CD4-positive, alpha-beta memory T cell (primary cell): ENCODE results near the gene CELSR2. TPM values are rescaled to one million over a fixed set of nuclear protein-coding genes. Genes with fewer than 3 reads are reported as not detected.

Experiments
- CTCF ChIA-PET: fragments of 350-600 bp; sonication (Branson Sonifier 250); formaldehyde crosslinking; loops from one replicate; lab custom pipeline; 2021; ENCODE audit warnings: inconsistent platforms; ENCODE audit not compliant: partially characterized antibody; lab: Charles Lee
- POLR2A ChIA-PET: fragments of 350-600 bp; sonication (Branson Sonifier 250); formaldehyde crosslinking; loops from one replicate; lab custom pipeline; 2021; ENCODE audit not compliant: partially characterized antibody; lab: Charles Lee
- DNase-seq, 5 donors: peaks; one replicate each; pipeline versions ENCODE4 v3.0.0 to v3.0.0-alpha.2; 2020 to 2022; ENCODE audit warnings: mixed read lengths in 1 of 5
- H3K27ac ChIP-seq: one replicate; pipeline ENCODE4 v1.7.0; 2013; ENCODE audit warnings: low read depth, low read length
- H3K27me3 ChIP-seq: 2 replicates; pipeline ENCODE4 v1.7.0; 2013; ENCODE audit warnings: mild to moderate bottlenecking, low read length, moderate library complexity; ENCODE audit not compliant: insufficient read depth
- H3K36me3 ChIP-seq: 2 replicates; pipeline ENCODE4 v1.7.0; 2013; ENCODE audit warnings: mild to moderate bottlenecking, low read length, moderate library complexity; ENCODE audit not compliant: insufficient read depth
- H3K4me1 ChIP-seq: 2 replicates; pipeline ENCODE4 v1.7.0; 2013; ENCODE audit warnings: mild to moderate bottlenecking, low read length, moderate library complexity; ENCODE audit not compliant: insufficient read depth
- H3K4me3 ChIP-seq, 2 donors: one replicate each; pipeline ENCODE4 v1.7.0; 2013; ENCODE audit warnings: low read length in 2 of 2, mild to moderate bottlenecking in 1 of 2
- H3K9me3 ChIP-seq, 2 donors: one replicate each; pipeline ENCODE4 v1.7.0; 2013; ENCODE audit warnings: low read length in 2 of 2, control low read depth in 1 of 2; ENCODE audit not compliant: control insufficient read depth in 1 of 2
- H3K27ac Mint-ChIP-seq, 7 donors: one replicate each; pipeline ENCODE4 v1.8.0; 2020 to 2021; ENCODE audit warnings: mixed read lengths in 7 of 7, mild to moderate bottlenecking in 6 of 7, inconsistent platforms in 3 of 7, moderate library complexity in 3 of 7
- H3K27me3 Mint-ChIP-seq, 2 donors: one replicate each; pipeline ENCODE4 v1.8.0; 2020 to 2021; ENCODE audit warnings: mixed read lengths in 2 of 2
- H3K36me3 Mint-ChIP-seq, 2 donors: one replicate each; pipeline ENCODE4 v1.8.0; 2020 to 2021; ENCODE audit warnings: mixed read lengths in 2 of 2, inconsistent platforms in 1 of 2, mild to moderate bottlenecking in 1 of 2
- H3K4me1 Mint-ChIP-seq, 4 donors: one replicate each; pipeline ENCODE4 v1.8.0; 2020 to 2021; ENCODE audit warnings: mixed read lengths in 4 of 4, mild to moderate bottlenecking in 1 of 4
- H3K4me3 Mint-ChIP-seq, 8 donors: one replicate each; pipeline ENCODE4 v1.8.0; 2020 to 2021; ENCODE audit warnings: mixed read lengths in 8 of 8, mild to moderate bottlenecking in 7 of 8, moderate library complexity in 6 of 8, inconsistent platforms in 3 of 8
- H3K9me3 Mint-ChIP-seq, 8 donors: one replicate each; pipeline ENCODE4 v1.8.0; 2020 to 2021; ENCODE audit warnings: mixed read lengths in 8 of 8, mild to moderate bottlenecking in 5 of 8, inconsistent platforms in 3 of 8, moderate library complexity in 1 of 8
- intact Hi-C: fragments of 100-400 bp; cut with micrococcal nuclease; formaldehyde crosslinking; loops from one replicate; pipeline ENCODE4 v1.15.1; 2023
- polyA plus RNA-seq, 2 donors: library from polyadenylated mRNA; unstranded; fragments of 300-500 nt; fragmentation: Illumina TruSeq; gene quantifications; one replicate each; pipeline ENCODE4 v1.2.3, GENCODE V29; 2021
- total RNA-seq, 2 experiments: library from RNA; stranded (reverse); gene quantifications; one replicate each; pipeline ENCODE4 v1.2.3, GENCODE V29; 2021

The CELSR2 gene
- total RNA-seq: 1 to 10 TPM; 2.6 to 3.1 TPM
- polyA plus RNA-seq: under 1 TPM in 1 of 2 donors, not detected in 1; 0.52 TPM

- peak; percentile 57 to 71 (median 64) for DNase-seq
- peaks cover 6 to 15% of the 10 kb centered on the region in 2 donors for H3K27me3 Mint-ChIP-seq
- Histone ChIP-seq H3K4me3 (peak within 1 kb of the TSS in 1 of 2 donors; percentile 34), H3K27me3 (no peaks in the 10 kb centered on the region), H3K4me1 (peaks cover 18% of the 10 kb centered on the region), H3K9me3 (no peaks in the 10 kb centered on the region), H3K27ac (no peak within 1 kb of the TSS), H3K36me3 (no peaks in the 10 kb centered on the region)
- intact Hi-C loops: loop anchor here (1.0 kb wide), 1 partner anchor 8 kb away; no protein-coding TSS in a partner anchor
- H3K4me1 Mint-ChIP-seq: peaks cover 6 to 17% (median 9%) of the 10 kb centered on the region in 4 donors
- H3K27ac Mint-ChIP-seq: peak within 1 kb of the TSS in 3 of 7 donors; percentile 12 to 66 (median 48)
- ChIA-PET CTCF (interaction anchor here (0.8 to 1.5 kb wide), 2 partner anchors 34 to 392 kb away, joined by 3 read pairs; partner anchors contain the start of gene PSRC1), POLR2A (interaction anchor here (0.6 to 1.5 kb wide), 5 partner anchors 8 to 283 kb away, joined by 3 to 6 read pairs (median 3); partner anchors contain the start of gene PSRC1)
- no peaks in the 10 kb centered on the region for H3K9me3 Mint-ChIP-seq
- no peaks in the 10 kb centered on the region for H3K36me3 Mint-ChIP-seq
- H3K4me3 Mint-ChIP-seq: peak within 1 kb of the TSS; percentile 69 to 82 (median 79)
Measured at GRCh38 chr1:109248797-109249629, at the start of gene CELSR2. Gene CELSR2 (plus strand): TSS chr1:109249539. CDS start chr1:109250080, 541 bp downstream.

- intact Hi-C loops: no loop called here
- no peak for DNase-seq
- Mint-ChIP-seq H3K4me1 (peaks cover 5 to 13% (median 10%) of the 10 kb centered on the region in 4 donors), H3K9me3 (peaks cover 0 to 2% (median 0%) of the 10 kb centered on the region in 8 donors), H3K27me3 (no peaks in the 10 kb centered on the region), H3K36me3 (peaks cover 13 to 18% of the 10 kb centered on the region in 2 donors), H3K4me3 (peak overlapping the region in 3 of 8 donors; percentile 8 to 15 (median 10)), H3K27ac (peak overlapping the region in 5 of 7 donors; percentile 7 to 68 (median 47))
- H3K4me1 ChIP-seq: peaks cover 8% of the 10 kb centered on the region
- no peak overlapping the region for H3K4me3 ChIP-seq
- ChIA-PET CTCF (interaction anchor here (1.6 kb wide), 1 partner anchor 14 kb away, joined by 7 read pairs; the partner anchor contains the start of gene SARS1), POLR2A (interaction anchor here (2.1 kb wide), 1 partner anchor 14 kb away, joined by 7 read pairs; the partner anchor contains the start of gene SARS1)
- H3K27me3 ChIP-seq: no peaks in the 10 kb centered on the region
- H3K27ac ChIP-seq: no peak overlapping the region
- no peaks in the 10 kb centered on the region for H3K9me3 ChIP-seq
- no peaks in the 10 kb centered on the region for H3K36me3 ChIP-seq
Measured at GRCh38 chr1:109199710-109200109, 49.6 kb upstream of the CELSR2 start.

GRCh38 chr1:109201123-109201703 is 48.1 kb upstream of the CELSR2 start:
- DNase-seq: peak in 2 of 5 donors; percentile 10 to 20
- CTCF ChIA-PET: interaction anchor here (0.7 to 1.4 kb wide), 6 partner anchors 11 to 332 kb away, joined by 3 to 4 read pairs (median 4); partner anchors contain the start of gene SARS1
- Mint-ChIP-seq H3K27me3 (no peaks in the 10 kb centered on the region), H3K9me3 (peaks cover 0 to 2% (median 0%) of the 10 kb centered on the region in 8 donors), H3K27ac (no peak overlapping the region), H3K36me3 (peaks cover 11 to 18% of the 10 kb centered on the region in 2 donors), H3K4me1 (peaks cover 5 to 13% (median 10%) of the 10 kb centered on the region in 4 donors), H3K4me3 (no peak overlapping the region)
- no peak overlapping the region for H3K27ac ChIP-seq
- H3K4me3 ChIP-seq: no peak overlapping the region
- no peaks in the 10 kb centered on the region for H3K9me3 ChIP-seq
- intact Hi-C loops: loop anchor here (1.0 kb wide), 1 partner anchor 198 kb away; no protein-coding TSS in a partner anchor
- no peaks in the 10 kb centered on the region for H3K36me3 ChIP-seq
- H3K27me3 ChIP-seq: no peaks in the 10 kb centered on the region
- H3K4me1 ChIP-seq: peaks cover 8% of the 10 kb centered on the region
- POLR2A ChIA-PET: interaction anchor here (1.8 kb wide), 1 partner anchor 12 kb away, joined by 8 read pairs; the partner anchor contains the start of gene SARS1

- POLR2A ChIA-PET: interaction anchor here (2.5 kb wide), 1 partner anchor 10 kb away, joined by 9 read pairs; the partner anchor contains the start of gene SARS1
- Mint-ChIP-seq H3K36me3 (peaks cover 5 to 9% of the 10 kb centered on the region in 2 donors), H3K27me3 (no peaks in the 10 kb centered on the region), H3K4me1 (peaks cover 0 to 6% (median 4%) of the 10 kb centered on the region in 4 donors), H3K27ac (no peak overlapping the region), H3K9me3 (peaks cover 0 to 2% (median 0%) of the 10 kb centered on the region in 8 donors), H3K4me3 (no peak overlapping the region)
- Histone ChIP-seq H3K27ac (no peak overlapping the region), H3K9me3 (no peaks in the 10 kb centered on the region), H3K36me3 (no peaks in the 10 kb centered on the region), H3K4me1 (peaks cover 3% of the 10 kb centered on the region), H3K27me3 (no peaks in the 10 kb centered on the region), H3K4me3 (no peak overlapping the region)
- CTCF ChIA-PET: no interaction called here
- intact Hi-C loops: no loop called here
- DNase-seq: no peak
Measured at GRCh38 chr1:109204484-109204883, 44.9 kb upstream of the CELSR2 start.

GRCh38 chr1:109206339-109206738 is 43.0 kb upstream of the CELSR2 start:
- no peak for DNase-seq
- intact Hi-C loops: no loop called here
- Histone ChIP-seq H3K4me3 (no peak overlapping the region), H3K4me1 (no peaks in the 10 kb centered on the region), H3K27me3 (no peaks in the 10 kb centered on the region), H3K9me3 (no peaks in the 10 kb centered on the region), H3K27ac (no peak overlapping the region), H3K36me3 (no peaks in the 10 kb centered on the region)
- no peak overlapping the region for H3K4me3 Mint-ChIP-seq
- H3K36me3 Mint-ChIP-seq: peaks cover 2 to 6% of the 10 kb centered on the region in 2 donors
- no peaks in the 10 kb centered on the region for H3K27me3 Mint-ChIP-seq
- POLR2A ChIA-PET: interaction anchor here (0.5 to 2.5 kb wide), 3 partner anchors 8 to 35 kb away, joined by 3 to 9 read pairs (median 3); partner anchors contain the start of gene SARS1
- no peaks in the 10 kb centered on the region for H3K9me3 Mint-ChIP-seq
- no peak overlapping the region for H3K27ac Mint-ChIP-seq
- H3K4me1 Mint-ChIP-seq: no peaks in the 10 kb centered on the region
- CTCF ChIA-PET: interaction anchor here (1.0 to 1.9 kb wide), 5 partner anchors 13 to 824 kb away, joined by 3 to 5 read pairs (median 3); partner anchors contain the start of gene CYB561D1

- no peak overlapping the region for H3K4me3 Mint-ChIP-seq
- H3K36me3 ChIP-seq: no peaks in the 10 kb centered on the region
- intact Hi-C loops: no loop called here
- H3K27me3 Mint-ChIP-seq: no peaks in the 10 kb centered on the region
- no peak overlapping the region for H3K27ac Mint-ChIP-seq
- H3K9me3 Mint-ChIP-seq: no peaks in the 10 kb centered on the region
- no peak for DNase-seq
- H3K9me3 ChIP-seq: no peaks in the 10 kb centered on the region
- CTCF ChIA-PET: interaction anchor here (1.0 to 1.6 kb wide), 4 partner anchors 31 to 822 kb away, joined by 3 read pairs; partner anchors contain the start of gene CYB561D1
- POLR2A ChIA-PET: interaction anchor here (0.5 kb wide), 1 partner anchor 1672 kb away, joined by 3 read pairs; no protein-coding TSS in a partner anchor
- H3K4me1 Mint-ChIP-seq: no peaks in the 10 kb centered on the region
- H3K4me1 ChIP-seq: no peaks in the 10 kb centered on the region
- no peak overlapping the region for H3K4me3 ChIP-seq
- peaks cover 2 to 6% of the 10 kb centered on the region in 2 donors for H3K36me3 Mint-ChIP-seq
- no peak overlapping the region for H3K27ac ChIP-seq
- H3K27me3 ChIP-seq: no peaks in the 10 kb centered on the region
Measured at GRCh38 chr1:109207467-109208103, 41.8 kb upstream of the CELSR2 start.
